HepG2 (cell line): ENCODE results near the gene ITGB7. TPM values are rescaled to one million over a fixed set of nuclear protein-coding genes. Genes with fewer than 3 reads are reported as not detected.

Source experiments
- ATF7-NPFF ChIP-seq: sonication (generic); formaldehyde crosslinking; IDR thresholded peaks from 2 replicates; pipeline ENCODE4 v1.8.1; 2023; ENCODE audit warnings: mild to moderate bottlenecking, low read depth, missing genetic modification reagents, moderate library complexity
- HOXA5 ChIP-seq: sonication (generic); formaldehyde crosslinking; IDR thresholded peaks from 2 replicates; pipeline ENCODE4 v1.4.0; 2020; ENCODE audit warnings: missing genetic modification reagents
- IKZF4 ChIP-seq: sonication (generic); formaldehyde crosslinking; IDR thresholded peaks from 2 replicates; pipeline ENCODE4 v1.5.1; 2020; ENCODE audit warnings: borderline replicate concordance, mild to moderate bottlenecking, low read depth, missing genetic modification reagents; ENCODE audit errors: not compliant biosample characterization
- KDM5A ChIP-seq: fragments of 200-600 bp; sonication (generic); IDR thresholded peaks from 2 replicates; pipeline ENCODE4 v1.7.0; 2018; ENCODE audit warnings: antibody characterized with exemption, mild to moderate bottlenecking, low read length, borderline replicate concordance
- PAX8 ChIP-seq: sonication (generic); formaldehyde crosslinking; IDR thresholded peaks from 2 replicates; pipeline ENCODE4 v1.8.0; 2022; ENCODE audit warnings: mild to moderate bottlenecking, missing genetic modification reagents, borderline replicate concordance
- SIN3B ChIP-seq: fragments of 150-350 bp; IDR thresholded peaks from 2 replicates; pipeline ENCODE4 v1.6.1; 2014; ENCODE audit warnings: low read length
- ZFP62 ChIP-seq: sonication (generic); formaldehyde crosslinking; IDR thresholded peaks from 2 replicates; pipeline ENCODE4 v1.4.0; 2020; ENCODE audit warnings: missing genetic modification reagents
- ZSCAN29 ChIP-seq: sonication (generic); formaldehyde crosslinking; conservative IDR thresholded peaks from 2 replicates; pipeline ENCODE4 v1.4.0; 2020; ENCODE audit warnings: mild to moderate bottlenecking, missing genetic modification reagents
- polyA plus RNA-seq, 8 experiments: library from polyadenylated mRNA; depleted of rRNA in 3 of 8; stranded (reverse) in 7 of 8; unstranded in 1 of 8; fragments of >200 nt; fragmentation: Illumina TruSeq in 4 of 8; extraction: Trizol in 4 of 8; gene quantifications; 2 replicates each; pipeline versions ENCODE4 v1.2.1 to v1.2.3, GENCODE V29; 2011 to 2016; ENCODE audit warnings: low read depth in 4 of 8, missing spikeins in 1 of 8, mixed read lengths in 1 of 8; ENCODE audit not compliant: insufficient read depth in 1 of 8
- total RNA-seq, 5 experiments: library from RNA; depleted of rRNA; stranded (reverse); fragments of >200 nt; fragmentation: Illumina TruSeq; extraction: Trizol; gene quantifications; 2 replicates each; pipeline ENCODE4 v1.2.3, GENCODE V29; 2016; ENCODE audit warnings: low read depth in 1 of 5
- TF ChIP-seq, protein P1 (sequence below): sonication (generic); formaldehyde crosslinking; IDR thresholded peaks from 2 replicates; pipeline ENCODE4 v1.9.0; 2021; ENCODE audit warnings: missing genetic modification reagents, borderline replicate concordance
- TF ChIP-seq, protein P2 (sequence below): sonication (generic); formaldehyde crosslinking; IDR thresholded peaks from 2 replicates; pipeline ENCODE4 v1.4.0; 2020; ENCODE audit warnings: missing genetic modification reagents, borderline replicate concordance
- TF ChIP-seq, protein P3 (sequence below): sonication (generic); formaldehyde crosslinking; conservative IDR thresholded peaks from 2 replicates; pipeline ENCODE4 v1.4.0; 2020; ENCODE audit warnings: missing genetic modification reagents
- TF ChIP-seq, protein P4 (sequence below): sonication (generic); formaldehyde crosslinking; IDR thresholded peaks from 2 replicates; pipeline ENCODE4 v1.8.1; 2023; ENCODE audit warnings: mild to moderate bottlenecking, inconsistent platforms, moderate library complexity, missing genetic modification reagents, borderline replicate concordance
- TF ChIP-seq, protein P5 (sequence below): sonication (generic); formaldehyde crosslinking; IDR thresholded peaks from 2 replicates; pipeline ENCODE4 v1.4.0; 2020; ENCODE audit warnings: missing genetic modification reagents, borderline replicate concordance
- TF ChIP-seq, protein P6 (sequence below): sonication (generic); formaldehyde crosslinking; IDR thresholded peaks from 2 replicates; pipeline ENCODE4 v1.5.0; 2020; ENCODE audit warnings: missing genetic modification reagents
- TF ChIP-seq, protein P7 (sequence below): fragments of 450-650 bp; IDR thresholded peaks from 2 replicates; pipeline ENCODE4 v1.6.1; 2016

The ITGB7 gene
- total and polyA plus RNA-seq, 2 of the 13 experiments (the other 11 are each of a cell fraction or from before 2014, with no cell fraction given) = 0.16 to 0.18 TPM

DNA sequence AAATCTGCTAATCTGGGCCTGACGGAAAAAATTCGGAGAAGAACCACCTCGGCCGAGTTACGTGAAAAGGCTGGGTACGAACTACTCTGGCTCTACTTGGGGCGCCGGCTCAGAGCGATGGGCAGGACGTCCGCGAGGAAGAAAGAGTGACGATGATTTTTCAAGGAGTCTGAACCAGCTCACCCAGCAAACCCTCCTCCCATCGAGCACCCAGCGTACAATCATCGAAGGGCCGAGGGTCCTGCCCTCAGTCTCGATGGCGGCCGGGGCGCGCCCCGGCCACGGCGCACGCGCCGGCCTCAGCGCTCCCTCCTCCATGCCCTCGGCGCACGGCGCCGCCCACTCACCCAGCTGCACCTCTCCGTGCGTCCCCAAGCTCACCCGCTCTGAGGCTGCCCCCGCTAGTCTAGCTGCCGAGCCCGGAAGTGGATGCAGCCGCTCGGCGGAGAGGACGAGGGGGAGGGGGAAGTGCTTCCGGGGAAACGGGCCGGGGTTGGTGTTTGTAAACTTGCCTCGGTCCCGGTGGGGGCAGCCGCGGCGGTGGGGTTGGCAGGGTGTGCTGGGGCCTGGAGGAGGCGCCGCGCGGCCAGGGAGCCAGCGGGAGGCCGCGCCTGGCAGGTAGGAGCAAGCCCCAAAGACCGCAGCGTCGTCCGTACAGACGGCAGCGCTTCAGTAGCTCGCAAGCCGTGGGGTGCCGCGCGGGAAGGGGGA is 26.7 kb downstream of the ITGB7 start, which contains the start of the genes CSAD and ZNF740 (continued):
- TF ChIP-seq, protein P1, sequence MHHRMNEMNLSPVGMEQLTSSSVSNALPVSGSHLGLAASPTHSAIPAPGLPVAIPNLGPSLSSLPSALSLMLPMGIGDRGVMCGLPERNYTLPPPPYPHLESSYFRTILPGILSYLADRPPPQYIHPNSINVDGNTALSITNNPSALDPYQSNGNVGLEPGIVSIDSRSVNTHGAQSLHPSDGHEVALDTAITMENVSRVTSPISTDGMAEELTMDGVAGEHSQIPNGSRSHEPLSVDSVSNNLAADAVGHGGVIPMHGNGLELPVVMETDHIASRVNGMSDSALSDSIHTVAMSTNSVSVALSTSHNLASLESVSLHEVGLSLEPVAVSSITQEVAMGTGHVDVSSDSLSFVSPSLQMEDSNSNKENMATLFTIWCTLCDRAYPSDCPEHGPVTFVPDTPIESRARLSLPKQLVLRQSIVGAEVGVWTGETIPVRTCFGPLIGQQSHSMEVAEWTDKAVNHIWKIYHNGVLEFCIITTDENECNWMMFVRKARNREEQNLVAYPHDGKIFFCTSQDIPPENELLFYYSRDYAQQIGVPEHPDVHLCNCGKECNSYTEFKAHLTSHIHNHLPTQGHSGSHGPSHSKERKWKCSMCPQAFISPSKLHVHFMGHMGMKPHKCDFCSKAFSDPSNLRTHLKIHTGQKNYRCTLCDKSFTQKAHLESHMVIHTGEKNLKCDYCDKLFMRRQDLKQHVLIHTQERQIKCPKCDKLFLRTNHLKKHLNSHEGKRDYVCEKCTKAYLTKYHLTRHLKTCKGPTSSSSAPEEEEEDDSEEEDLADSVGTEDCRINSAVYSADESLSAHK (CRISPR knock-in tag) = no peak
- TF ChIP-seq ZSCAN29 (CRISPR knock-in tag) (peak; percentile 88), IKZF4 (CRISPR knock-in tag) (no peak), PAX8 (CRISPR knock-in tag) (peak; percentile 92; the same call in 1 of the 2 replicates), ZFP62 (CRISPR knock-in tag) (no peak), ATF7-NPFF (CRISPR knock-in tag) (no peak), SIN3B (no peak), KDM5A (peak; percentile 75; the same call in 1 of the 2 replicates), HOXA5 (no peak; the same call in 1 of the 2 replicates)
- TF ChIP-seq, protein P2, sequence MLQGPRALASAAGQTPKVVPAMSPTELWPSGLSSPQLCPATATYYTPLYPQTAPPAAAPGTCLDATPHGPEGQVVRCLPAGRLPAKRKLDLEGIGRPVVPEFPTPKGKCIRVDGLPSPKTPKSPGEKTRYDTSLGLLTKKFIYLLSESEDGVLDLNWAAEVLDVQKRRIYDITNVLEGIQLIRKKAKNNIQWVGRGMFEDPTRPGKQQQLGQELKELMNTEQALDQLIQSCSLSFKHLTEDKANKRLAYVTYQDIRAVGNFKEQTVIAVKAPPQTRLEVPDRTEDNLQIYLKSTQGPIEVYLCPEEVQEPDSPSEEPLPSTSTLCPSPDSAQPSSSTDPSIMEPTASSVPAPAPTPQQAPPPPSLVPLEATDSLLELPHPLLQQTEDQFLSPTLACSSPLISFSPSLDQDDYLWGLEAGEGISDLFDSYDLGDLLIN (CRISPR knock-in tag) = 0 out of 2 replicates have a peak, but pooled peaks have one; percentile 72
- TF ChIP-seq, protein P3, sequence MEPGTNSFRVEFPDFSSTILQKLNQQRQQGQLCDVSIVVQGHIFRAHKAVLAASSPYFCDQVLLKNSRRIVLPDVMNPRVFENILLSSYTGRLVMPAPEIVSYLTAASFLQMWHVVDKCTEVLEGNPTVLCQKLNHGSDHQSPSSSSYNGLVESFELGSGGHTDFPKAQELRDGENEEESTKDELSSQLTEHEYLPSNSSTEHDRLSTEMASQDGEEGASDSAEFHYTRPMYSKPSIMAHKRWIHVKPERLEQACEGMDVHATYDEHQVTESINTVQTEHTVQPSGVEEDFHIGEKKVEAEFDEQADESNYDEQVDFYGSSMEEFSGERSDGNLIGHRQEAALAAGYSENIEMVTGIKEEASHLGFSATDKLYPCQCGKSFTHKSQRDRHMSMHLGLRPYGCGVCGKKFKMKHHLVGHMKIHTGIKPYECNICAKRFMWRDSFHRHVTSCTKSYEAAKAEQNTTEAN = 0 out of 2 replicates have a peak, but pooled peaks have one; percentile 21
- TF ChIP-seq, protein P4, sequence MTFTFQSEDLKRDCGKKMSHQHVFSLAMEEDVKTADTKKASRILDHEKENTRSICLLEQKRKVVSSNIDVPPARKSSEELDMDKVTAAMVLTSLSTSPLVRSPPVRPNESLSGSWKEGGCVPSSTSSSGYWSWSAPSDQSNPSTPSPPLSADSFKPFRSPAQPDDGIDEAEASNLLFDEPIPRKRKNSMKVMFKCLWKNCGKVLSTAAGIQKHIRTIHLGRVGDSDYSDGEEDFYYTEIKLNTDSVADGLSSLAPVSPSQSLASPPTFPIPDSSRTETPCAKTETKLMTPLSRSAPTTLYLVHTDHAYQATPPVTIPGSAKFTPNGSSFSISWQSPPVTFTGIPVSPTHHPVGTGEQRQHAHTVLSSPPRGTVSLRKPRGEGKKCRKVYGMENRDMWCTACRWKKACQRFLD (CRISPR knock-in tag) = no peak
- TF ChIP-seq, protein P5, sequence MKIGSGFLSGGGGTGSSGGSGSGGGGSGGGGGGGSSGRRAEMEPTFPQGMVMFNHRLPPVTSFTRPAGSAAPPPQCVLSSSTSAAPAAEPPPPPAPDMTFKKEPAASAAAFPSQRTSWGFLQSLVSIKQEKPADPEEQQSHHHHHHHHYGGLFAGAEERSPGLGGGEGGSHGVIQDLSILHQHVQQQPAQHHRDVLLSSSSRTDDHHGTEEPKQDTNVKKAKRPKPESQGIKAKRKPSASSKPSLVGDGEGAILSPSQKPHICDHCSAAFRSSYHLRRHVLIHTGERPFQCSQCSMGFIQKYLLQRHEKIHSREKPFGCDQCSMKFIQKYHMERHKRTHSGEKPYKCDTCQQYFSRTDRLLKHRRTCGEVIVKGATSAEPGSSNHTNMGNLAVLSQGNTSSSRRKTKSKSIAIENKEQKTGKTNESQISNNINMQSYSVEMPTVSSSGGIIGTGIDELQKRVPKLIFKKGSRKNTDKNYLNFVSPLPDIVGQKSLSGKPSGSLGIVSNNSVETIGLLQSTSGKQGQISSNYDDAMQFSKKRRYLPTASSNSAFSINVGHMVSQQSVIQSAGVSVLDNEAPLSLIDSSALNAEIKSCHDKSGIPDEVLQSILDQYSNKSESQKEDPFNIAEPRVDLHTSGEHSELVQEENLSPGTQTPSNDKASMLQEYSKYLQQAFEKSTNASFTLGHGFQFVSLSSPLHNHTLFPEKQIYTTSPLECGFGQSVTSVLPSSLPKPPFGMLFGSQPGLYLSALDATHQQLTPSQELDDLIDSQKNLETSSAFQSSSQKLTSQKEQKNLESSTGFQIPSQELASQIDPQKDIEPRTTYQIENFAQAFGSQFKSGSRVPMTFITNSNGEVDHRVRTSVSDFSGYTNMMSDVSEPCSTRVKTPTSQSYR = peak; percentile 85
- TF ChIP-seq, protein P6, sequence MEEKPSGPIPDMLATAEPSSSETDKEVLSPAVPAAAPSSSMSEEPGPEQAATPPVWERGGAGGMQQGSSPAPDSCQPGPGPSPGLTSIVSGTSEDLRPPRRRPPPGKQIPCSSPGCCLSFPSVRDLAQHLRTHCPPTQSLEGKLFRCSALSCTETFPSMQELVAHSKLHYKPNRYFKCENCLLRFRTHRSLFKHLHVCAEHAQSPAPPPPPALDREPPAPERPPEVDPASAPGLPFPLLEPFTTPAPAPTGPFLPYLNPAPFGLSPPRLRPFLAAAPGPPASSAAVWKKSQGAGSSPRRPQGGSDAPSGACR = 0 out of 2 replicates have a peak, but pooled peaks have one; percentile 9
- TF ChIP-seq, protein P7, sequence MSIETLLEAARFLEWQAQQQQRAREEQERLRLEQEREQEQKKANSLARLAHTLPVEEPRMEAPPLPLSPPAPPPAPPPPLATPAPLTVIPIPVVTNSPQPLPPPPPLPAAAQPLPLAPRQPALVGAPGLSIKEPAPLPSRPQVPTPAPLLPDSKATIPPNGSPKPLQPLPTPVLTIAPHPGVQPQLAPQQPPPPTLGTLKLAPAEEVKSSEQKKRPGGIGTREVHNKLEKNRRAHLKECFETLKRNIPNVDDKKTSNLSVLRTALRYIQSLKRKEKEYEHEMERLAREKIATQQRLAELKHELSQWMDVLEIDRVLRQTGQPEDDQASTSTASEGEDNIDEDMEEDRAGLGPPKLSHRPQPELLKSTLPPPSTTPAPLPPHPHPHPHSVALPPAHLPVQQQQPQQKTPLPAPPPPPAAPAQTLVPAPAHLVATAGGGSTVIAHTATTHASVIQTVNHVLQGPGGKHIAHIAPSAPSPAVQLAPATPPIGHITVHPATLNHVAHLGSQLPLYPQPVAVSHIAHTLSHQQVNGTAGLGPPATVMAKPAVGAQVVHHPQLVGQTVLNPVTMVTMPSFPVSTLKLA = peak; percentile 39
